Right cardiac atrium (tissue), 5 donors: Measurements from ENCODE around the gene ZDHHC3. TPM values are rescaled to one million over a fixed set of nuclear protein-coding genes. Genes with fewer than 3 reads are reported as not detected.

Experiments
- ATAC-seq, 2 donors: fragments of 200-7000 bp; cut with Tn5 transposase; one replicate each; pipeline versions ENCODE4 v1.8.0 to v1.9.1; 2020; ENCODE audit warnings: moderate library complexity in 2 of 2, mild to moderate bottlenecking in 1 of 2
- DNase-seq, 3 donors: peaks; one replicate each; pipeline ENCODE4 v3.0.0-alpha.2; 2020
- H3K27ac ChIP-seq: one replicate; pipeline ENCODE4 v1.5.1; 2013; ENCODE audit warnings: mild to moderate bottlenecking, low read length, control low read depth, moderate library complexity
- H3K27me3 ChIP-seq: one replicate; pipeline ENCODE4 v1.6.1; 2013; ENCODE audit not compliant: control insufficient read depth, insufficient read depth
- H3K4me1 ChIP-seq: one replicate; pipeline ENCODE4 v1.6.1; 2013; ENCODE audit warnings: low read length; ENCODE audit not compliant: control insufficient read depth, insufficient read depth
- H3K4me3 ChIP-seq: one replicate; pipeline ENCODE4 v1.5.1; 2013; ENCODE audit warnings: low read length, control low read depth
- H3K9me3 ChIP-seq: one replicate; pipeline ENCODE4 v1.6.1; 2013; ENCODE audit warnings: low read length; ENCODE audit not compliant: control insufficient read depth
- whole genome bisulfite sequencing: extraction: QIAGEN DNeasy Blood & Tissue Kit; methylation state at CpG from one replicate; pipeline ENCODE4 v1.1.7; 2013; 5-methylcytosine and 5-hydroxymethylcytosine counted together
- intact Hi-C, 4 donors: fragments of 100-400 bp; cut with DNase I; formaldehyde crosslinking; loops; one replicate each; pipeline versions ENCODE4 v1.11.0 to v1.14.0; 2022 to 2023
- polyA plus RNA-seq: library from polyadenylated mRNA; stranded (reverse); fragments of 200-250 nt; gene quantifications from one replicate; pipeline ENCODE4 v1.2.3, GENCODE V29; 2013
- total RNA-seq, 4 donors: library from RNA; stranded (reverse); fragmentation: NEBNext Ultra II Directional; extraction: Animal tissue kit (Norgen Biotek cat#: 25700); gene quantifications; one replicate each; pipeline ENCODE4 v1.2.1, GENCODE V29; 2021
- donor health status: healthy with polysubstance abuse.
- donor health status: DM: no; HTN: yes; CAD: no.
- donor health status: DM: no; HTN: no; CAD: no.
- donor health status: DM: no; HTN: yes; CAD: no; lungs with severe emphysema.
- donor health status: DM: yes; HTN: yes; CAD: no.

ZDHHC3 gene
- total and polyA plus RNA-seq, 5 donors: 23.9 to 57.6 (median 40.6) TPM

DNA sequence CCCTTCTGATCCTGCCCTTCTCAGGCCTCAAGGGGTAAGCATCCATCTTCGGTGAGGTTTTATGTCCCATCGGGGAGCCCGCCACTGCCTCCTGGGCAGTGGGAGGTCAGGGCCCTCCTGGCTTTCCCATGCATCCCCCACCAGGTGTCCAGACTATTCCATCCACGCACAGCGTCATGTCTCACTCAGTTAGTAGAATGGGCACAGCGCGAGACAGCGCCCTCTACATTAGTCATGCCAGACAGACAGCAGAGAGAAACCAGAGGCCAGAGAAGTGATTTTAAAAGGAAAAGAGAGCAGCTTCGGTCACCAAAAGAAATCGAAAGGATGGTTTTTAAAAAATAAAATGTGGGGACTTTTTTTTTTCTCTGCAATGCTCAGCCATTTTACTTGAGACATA, 49.8 kb downstream of the ZDHHC3 start:
- no peaks in the 10 kb centered on the region for H3K4me1 ChIP-seq
- intact Hi-C loops: no loop called here
- no peak overlapping the region for H3K27ac ChIP-seq
- 94% methylated on average over 10 of the region's 10 CpGs for WGBS
- no peaks in the 10 kb centered on the region for H3K27me3 ChIP-seq
- ATAC-seq (no peak), DNase-seq (no peak)
- no peak overlapping the region for H3K4me3 ChIP-seq
- no peaks in the 10 kb centered on the region for H3K9me3 ChIP-seq

GRCh38 chr3:44924457-44925084, 51.4 kb downstream of the ZDHHC3 start:
- ATAC-seq (no peak), DNase-seq (no peak)
- Histone ChIP-seq H3K4me3 (no peak overlapping the region), H3K4me1 (no peaks in the 10 kb centered on the region), H3K27ac (no peak overlapping the region), H3K9me3 (no peaks in the 10 kb centered on the region), H3K27me3 (no peaks in the 10 kb centered on the region)
- intact Hi-C loops: no loop called here
- WGBS: 74% methylated on average over 5 of the region's 5 CpGs

DNA sequence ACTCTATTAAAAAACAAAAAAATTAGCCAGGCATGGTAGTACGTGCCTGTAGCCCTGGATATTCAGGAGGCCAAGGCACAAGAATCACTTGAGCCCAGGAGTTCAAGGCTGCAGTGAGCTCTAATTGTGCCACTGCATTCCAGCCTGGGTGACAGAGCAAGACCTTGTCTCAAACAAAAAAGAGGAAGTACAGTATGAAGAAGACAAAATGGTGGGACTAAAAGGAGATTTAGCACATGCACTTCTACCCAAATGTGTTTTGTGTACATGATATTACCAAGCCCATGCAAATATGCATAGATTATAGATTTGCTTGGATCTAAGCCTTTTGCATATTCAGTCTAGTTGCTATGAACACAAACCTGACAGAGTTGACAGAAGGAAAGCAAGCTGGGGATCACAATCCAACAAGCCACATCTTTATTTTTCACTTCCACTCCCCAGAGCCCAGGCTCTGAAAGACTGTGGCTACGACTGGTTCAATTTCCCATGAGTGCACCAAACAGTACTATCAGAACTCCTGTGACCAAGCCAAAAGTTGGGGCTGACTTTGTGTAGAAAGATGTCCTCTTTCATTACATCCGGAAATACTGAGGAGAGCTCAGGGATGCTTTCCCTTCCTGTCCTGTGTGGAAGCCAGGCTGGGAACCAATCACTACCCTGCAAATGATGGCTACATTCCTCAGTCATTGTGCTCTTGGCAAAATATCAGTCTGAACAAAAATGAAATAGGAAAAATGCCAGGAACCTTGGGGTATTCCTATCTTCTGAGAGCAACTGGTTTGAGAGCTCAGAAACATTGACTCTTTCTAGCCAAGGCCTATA, 52.1 kb downstream of the ZDHHC3 start:
- H3K4me3 ChIP-seq: no peak overlapping the region
- DNase-seq (no peak), ATAC-seq (peak in 1 of 2 donors; percentile 37)
- H3K27ac ChIP-seq: no peak overlapping the region
- H3K4me1 ChIP-seq: no peaks in the 10 kb centered on the region
- 59% methylated on average over 3 of the region's 3 CpGs for WGBS
- intact Hi-C loops: no loop called here
- H3K27me3 ChIP-seq: no peaks in the 10 kb centered on the region
- H3K9me3 ChIP-seq: no peaks in the 10 kb centered on the region

DNA sequence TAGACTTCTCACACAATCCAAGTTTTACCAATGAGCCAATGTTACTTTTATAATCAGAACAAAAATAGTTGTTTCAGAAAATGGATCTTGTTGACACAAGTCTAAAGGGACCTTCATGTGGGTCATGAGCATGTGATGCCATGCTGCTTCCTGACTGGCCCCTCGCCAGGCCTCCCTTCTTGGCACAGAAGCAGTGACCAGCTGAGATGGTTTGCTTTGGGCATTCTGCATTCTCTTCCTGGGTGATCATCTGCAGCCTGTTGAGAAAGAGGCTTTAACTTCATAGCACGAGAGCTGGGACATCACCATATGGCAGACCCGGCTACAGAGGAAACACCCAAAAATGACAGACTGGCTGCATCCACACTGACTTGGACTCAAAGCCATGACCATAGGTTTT, 55.9 kb downstream of the ZDHHC3 start:
- no peaks in the 10 kb centered on the region for H3K27me3 ChIP-seq
- H3K27ac ChIP-seq: no peak overlapping the region
- intact Hi-C loops: no loop called here
- H3K9me3 ChIP-seq: no peaks in the 10 kb centered on the region
- no peaks in the 10 kb centered on the region for H3K4me1 ChIP-seq
- ATAC-seq (no peak), DNase-seq (no peak)
- 95% methylated on average over 3 of the region's 3 CpGs for WGBS
- H3K4me3 ChIP-seq: no peak overlapping the region

GRCh38 chr3:44918581-44918980, 57.4 kb downstream of the ZDHHC3 start:
- WGBS: 90% methylated on average over 6 of the region's 6 CpGs
- ATAC-seq: no peak
- intact Hi-C loops: no loop called here
- Histone ChIP-seq H3K27ac (no peak overlapping the region), H3K4me1 (no peaks in the 10 kb centered on the region), H3K27me3 (no peaks in the 10 kb centered on the region), H3K4me3 (no peak overlapping the region), H3K9me3 (no peaks in the 10 kb centered on the region)
- no peak for DNase-seq

DNA sequence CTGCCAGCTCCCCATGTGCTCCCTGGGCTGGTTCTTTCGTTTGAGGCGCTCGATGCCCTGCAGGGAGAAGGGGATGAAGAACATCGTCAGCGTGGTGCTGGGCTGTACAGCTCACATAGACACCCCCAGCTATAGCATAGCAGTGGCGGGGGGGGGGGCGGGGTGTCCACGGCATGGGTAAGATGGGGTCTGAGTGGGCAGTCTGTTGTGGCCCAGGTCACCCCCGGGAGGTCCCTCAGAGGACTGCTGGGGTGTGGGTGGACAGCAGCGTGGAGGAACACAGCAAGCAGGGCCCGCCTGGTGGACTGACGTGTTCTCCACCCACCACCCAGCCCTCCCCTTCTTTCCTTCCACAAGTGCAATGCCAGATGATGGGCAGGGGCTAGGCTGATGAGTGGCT, 57.9 kb downstream of the ZDHHC3 start:
- WGBS: 93% methylated on average over 12 of the region's 12 CpGs
- Histone ChIP-seq H3K4me3 (no peak overlapping the region), H3K27ac (no peak overlapping the region), H3K27me3 (no peaks in the 10 kb centered on the region), H3K4me1 (no peaks in the 10 kb centered on the region), H3K9me3 (no peaks in the 10 kb centered on the region)
- no peak for DNase-seq
- intact Hi-C loops: no loop called here
- no peak for ATAC-seq

- Histone ChIP-seq H3K9me3 (no peaks in the 10 kb centered on the region), H3K27ac (no peak overlapping the region), H3K4me1 (no peaks in the 10 kb centered on the region), H3K27me3 (no peaks in the 10 kb centered on the region), H3K4me3 (no peak overlapping the region)
- WGBS: 44% methylated on average over 8 of the region's 8 CpGs
- ATAC-seq (peak; percentile 20 to 48), DNase-seq (peak in 1 of 3 donors; percentile 25)
- intact Hi-C loops: no loop called here
These were observed 60.1 kb downstream of the ZDHHC3 start for GRCh38 chr3:44915702-44916438.

DNA sequence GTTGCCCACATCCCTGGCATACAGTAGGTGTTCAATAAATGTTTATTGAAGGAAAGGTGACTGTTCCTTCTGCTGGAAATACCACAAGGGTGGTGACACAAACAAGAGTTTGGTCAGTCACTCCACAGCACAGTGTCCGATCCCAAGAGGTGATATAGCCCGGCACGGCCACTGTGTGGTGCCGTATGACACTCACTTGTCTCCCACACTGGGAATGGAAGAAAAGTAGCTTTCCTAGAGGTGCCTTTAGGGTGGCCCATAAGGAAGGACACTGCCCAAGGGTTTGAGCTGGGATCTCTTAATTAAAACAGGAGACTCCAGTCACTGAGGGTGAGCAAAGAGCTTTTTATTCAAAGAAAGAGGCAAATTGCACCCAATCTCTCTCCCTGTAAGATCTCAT, 61.0 kb downstream of the ZDHHC3 start:
- no peak overlapping the region for H3K27ac ChIP-seq
- ATAC-seq: peak; percentile 37 to 50
- intact Hi-C loops: loop anchor here in 3 of 4 donors (5.0 kb wide), 1 partner anchor 383 kb away; no protein-coding TSS in a partner anchor
- no peaks in the 10 kb centered on the region for H3K9me3 ChIP-seq
- 56% methylated on average over 4 of the region's 4 CpGs for WGBS
- no peaks in the 10 kb centered on the region for H3K4me1 ChIP-seq
- H3K27me3 ChIP-seq: no peaks in the 10 kb centered on the region
- no peak overlapping the region for H3K4me3 ChIP-seq
- no peak for DNase-seq

DNA sequence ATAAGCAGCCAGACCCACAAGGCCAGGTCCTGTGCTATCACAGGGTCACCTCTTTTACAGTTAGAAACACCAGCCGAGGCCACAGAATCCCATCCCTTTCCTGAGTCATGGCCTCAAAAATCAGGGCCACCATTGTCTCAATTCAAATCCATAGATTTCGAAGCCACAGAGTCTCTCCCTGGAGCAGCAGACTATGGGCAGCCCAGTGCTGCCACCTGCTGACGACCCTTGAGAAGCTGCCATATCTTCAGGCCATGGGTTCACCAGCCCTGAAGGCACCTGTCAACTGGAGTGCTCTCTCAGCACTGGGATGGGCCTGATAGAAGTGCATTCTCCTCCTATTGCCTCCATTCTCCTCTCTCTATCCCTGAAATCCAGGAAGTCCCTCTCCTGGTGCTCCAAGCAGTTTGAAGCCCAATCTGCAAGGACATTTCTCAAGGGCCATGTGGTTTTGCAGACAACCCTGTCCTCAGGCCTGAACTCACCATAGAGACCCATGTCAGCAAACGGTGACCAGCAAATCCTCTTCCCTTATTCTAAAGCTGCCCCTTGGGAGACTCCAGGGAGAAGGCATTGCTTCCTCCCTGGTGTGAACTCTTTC, 62.0 kb downstream of the ZDHHC3 start:
- Histone ChIP-seq H3K4me3 (no peak overlapping the region), H3K4me1 (no peaks in the 10 kb centered on the region), H3K9me3 (no peaks in the 10 kb centered on the region), H3K27ac (no peak overlapping the region), H3K27me3 (no peaks in the 10 kb centered on the region)
- DNase-seq (peak; percentile 57 to 86 (median 78)), ATAC-seq (peak; percentile 51 to 72)
- WGBS: 27% methylated on average over 4 of the region's 4 CpGs
- intact Hi-C loops: loop anchor here in 3 of 4 donors (5.0 kb wide), 1 partner anchor 382 kb away; no protein-coding TSS in a partner anchor

GRCh38 chr3:44910693-44911092, 65.3 kb downstream of the ZDHHC3 start:
- H3K4me1 ChIP-seq: no peaks in the 10 kb centered on the region
- no peak overlapping the region for H3K4me3 ChIP-seq
- no peaks in the 10 kb centered on the region for H3K9me3 ChIP-seq
- no peak overlapping the region for H3K27ac ChIP-seq
- intact Hi-C loops: loop anchor here in 3 of 4 donors (5.0 kb wide), 1 partner anchor 378 kb away; no protein-coding TSS in a partner anchor
- H3K27me3 ChIP-seq: no peaks in the 10 kb centered on the region
- 91% methylated on average over 3 of the region's 3 CpGs for WGBS
- ATAC-seq (no peak), DNase-seq (no peak)
